Measurements from ENCODE around the gene MAST4. TPM values are rescaled to one million over a fixed set of nuclear protein-coding genes. Genes with fewer than 3 reads are reported as not detected.

MAST4 gene
- total and polyA plus RNA-seq, 2 of the 13 experiments (the other 11 are each of a cell fraction or from before 2014, with no cell fraction given), result 3.4 to 3.7 TPM

- TF ChIP-seq ZNF460 (CRISPR knock-in tag; IDR thresholded peaks at IDR 0.05; ENCODE audit: borderline replicate concordance), result no peak
- no peak for TF ChIP-seq SATB2 (CRISPR knock-in tag; IDR thresholded peaks at IDR 0.05)
- no peak for TF ChIP-seq ZNF143 (CRISPR knock-in tag; IDR thresholded peaks at IDR 0.05)
- no peak for TF ChIP-seq ZNF230 (CRISPR knock-in tag; IDR thresholded peaks at IDR 0.05)
- no peak for TF ChIP-seq E2F1 (CRISPR knock-in tag; IDR thresholded peaks at IDR 0.05)
Observed at GRCh38 chr5:67146574-67146973, 550.4 kb downstream of the MAST4 start (continued).

GRCh38 chr5:67146981-67147380, 550.8 kb downstream of the MAST4 start:
- in situ Hi-C loops (cut with HindIII; ENCODE audit: extremely low pct_ligation_motif_present, low pct_unique_long_range_greater_than_20kb), result no loop called here
- Histone ChIP-seq H3K27me3 (ENCODE audit: control insufficient read depth in 1 of 2, insufficient read depth in 2 of 2, low read length in 2 of 2) (no peaks in the 10 kb centered on the region), H3K27ac (ENCODE audit: extremely low read length, insufficient read depth, low read length) (no peak overlapping the region), H3K4me3 (replicated peaks in 1 of 3; ENCODE audit: insufficient read depth in 1 of 3, low read depth in 2 of 3, low read length in 3 of 3) (no peak overlapping the region), H3K9me3 (ENCODE audit: low read length) (no peaks in the 10 kb centered on the region), H3K36me3 (replicated peaks in 1 of 2; ENCODE audit: control insufficient read depth in 1 of 2, insufficient read depth in 2 of 2, low read length in 2 of 2) (peaks cover 3 to 16% of the 10 kb centered on the region in 2 experiments; a peak in 3 of 5 replicates), H3K9ac (ENCODE audit: insufficient read depth, low read depth, low read length) (no peak overlapping the region), H4K20me1 (ENCODE audit: insufficient read depth, low read length) (no peaks in the 10 kb centered on the region), H2AFZ (ENCODE audit: low read length) (no peak overlapping the region), H3K4me2 (ENCODE audit: low read depth, low read length) (no peak overlapping the region), H3K79me2 (ENCODE audit: insufficient read depth, low read length) (no peaks in the 10 kb centered on the region), H3K4me1 (ENCODE audit: insufficient read depth, low read length) (peaks cover 52% of the 10 kb centered on the region)
- intact Hi-C loops (cut with micrococcal nuclease; ENCODE audit: unreplicated experiment), result no loop called here
- ChIA-PET CTCF (ENCODE audit: low intra/inter-chr PET ratio, low total read pairs) (no interaction called here), POLR2A (no interaction called here)
- WGBS (ENCODE audit: low lambda C conversion rate), result 95% methylated on average over 4 of the region's 4 CpGs
- TF ChIP-seq ARNT2 (CRISPR knock-in tag; IDR thresholded peaks at IDR 0.05; ENCODE audit: low read depth) (no peak), ZNF205 (CRISPR knock-in tag; IDR thresholded peaks at IDR 0.05) (no peak), ZNF10 (CRISPR knock-in tag; IDR thresholded peaks at IDR 0.05; ENCODE audit: borderline replicate concordance, low read depth) (no peak), PTBP1 (IDR thresholded peaks at IDR 0.05; ENCODE audit: low read depth, low read length, poor library complexity, severe bottlenecking) (no peak), MLLT10 (CRISPR knock-in tag; IDR thresholded peaks at IDR 0.05) (no peak), ZMYM4 (CRISPR knock-in tag; IDR thresholded peaks at IDR 0.05) (no peak), ARNTL (CRISPR knock-in tag; IDR thresholded peaks at IDR 0.05) (no peak), RFX5 (IDR thresholded peaks at IDR 0.05; ENCODE audit: low read depth, low read length) (no peak), SYNCRIP (IDR thresholded peaks at IDR 0.05; ENCODE audit: insufficient read depth, low read depth, low read length) (no peak), GRHL1 (CRISPR knock-in tag; conservative IDR thresholded peaks at IDR 0.05) (no peak), ETV5 (CRISPR knock-in tag; IDR thresholded peaks at IDR 0.05; ENCODE audit: borderline replicate concordance) (no peak), REL (CRISPR knock-in tag; conservative IDR thresholded peaks at IDR 0.05) (no peak), TCF7L2 (IDR thresholded peaks at IDR 0.05; ENCODE audit: low read depth, low read length) (no peak), REXO4 (CRISPR knock-in tag; IDR thresholded peaks at IDR 0.05; ENCODE audit: borderline replicate concordance) (no peak)
- FAIRE-seq, result no peak
- no peak for ATAC-seq
- no peak for DNase-seq (ENCODE audit: low spot score)
- no TSS peak for BruUV-seq (replicated peaks)

Data from HepG2 (cell line).